ENCODE results near the gene SLC4A2. TPM values are rescaled to one million over a fixed set of nuclear protein-coding genes. Genes with fewer than 3 reads are reported as not detected.

The SLC4A2 gene
- total RNA-seq, 6 experiments from 2014 or later = 74.0 to 140 (median 106) TPM

DNA sequence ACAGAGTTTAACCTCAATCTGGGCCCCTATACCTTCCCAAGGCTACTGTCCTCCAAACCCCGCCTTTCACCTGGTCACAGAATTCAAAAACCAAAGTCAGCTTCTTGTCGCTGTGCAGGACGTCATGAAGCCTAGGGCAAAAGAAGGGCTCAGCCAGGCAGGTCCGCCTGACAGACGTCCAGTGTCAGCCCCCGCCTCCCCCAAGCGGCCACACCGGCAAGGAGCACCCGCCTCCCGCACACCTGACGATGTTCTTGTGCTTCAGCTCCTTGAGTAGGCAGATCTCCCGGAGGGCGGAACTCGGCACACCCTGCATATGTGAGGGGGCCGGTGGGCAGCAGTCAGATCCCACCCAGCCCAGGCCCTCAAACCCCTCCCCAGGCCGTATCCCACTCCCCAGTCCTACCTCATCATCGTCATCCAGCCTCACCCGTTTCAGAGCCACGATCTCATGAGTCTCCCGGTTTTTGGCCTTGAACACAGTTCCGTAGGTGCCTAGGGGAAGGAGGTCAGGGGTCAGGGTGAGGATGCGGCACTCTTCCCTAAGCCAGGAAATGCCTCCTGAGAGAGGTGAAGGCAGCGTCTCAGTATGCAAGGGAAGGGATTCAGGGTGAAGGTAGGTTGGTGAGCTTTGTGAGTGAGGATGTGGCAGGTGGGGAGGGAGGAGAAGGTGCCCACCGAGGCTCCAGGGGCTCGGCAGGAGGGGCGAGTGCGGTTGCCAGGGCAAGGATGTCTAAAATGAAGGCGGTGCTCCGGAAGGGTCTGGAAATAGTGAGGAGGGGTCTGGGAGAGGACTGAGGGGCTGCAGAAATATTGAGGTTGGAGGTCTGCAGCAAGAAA, 2.5 kb upstream of the SLC4A2 start:
- Histone ChIP-seq H3K27me3 (no peaks in the 10 kb centered on the region), H3K9me3 (no peaks in the 10 kb centered on the region), H3K4me3 (peak overlapping the region; percentile 72 to 92 (median 79)), H3K36me3 (no peaks in the 10 kb centered on the region), H3K4me1 (peaks cover 0 to 31% (median 11%) of the 10 kb centered on the region in 4 donors), H3K27ac (no peak overlapping the region)
- TF ChIP-seq, protein P1, sequence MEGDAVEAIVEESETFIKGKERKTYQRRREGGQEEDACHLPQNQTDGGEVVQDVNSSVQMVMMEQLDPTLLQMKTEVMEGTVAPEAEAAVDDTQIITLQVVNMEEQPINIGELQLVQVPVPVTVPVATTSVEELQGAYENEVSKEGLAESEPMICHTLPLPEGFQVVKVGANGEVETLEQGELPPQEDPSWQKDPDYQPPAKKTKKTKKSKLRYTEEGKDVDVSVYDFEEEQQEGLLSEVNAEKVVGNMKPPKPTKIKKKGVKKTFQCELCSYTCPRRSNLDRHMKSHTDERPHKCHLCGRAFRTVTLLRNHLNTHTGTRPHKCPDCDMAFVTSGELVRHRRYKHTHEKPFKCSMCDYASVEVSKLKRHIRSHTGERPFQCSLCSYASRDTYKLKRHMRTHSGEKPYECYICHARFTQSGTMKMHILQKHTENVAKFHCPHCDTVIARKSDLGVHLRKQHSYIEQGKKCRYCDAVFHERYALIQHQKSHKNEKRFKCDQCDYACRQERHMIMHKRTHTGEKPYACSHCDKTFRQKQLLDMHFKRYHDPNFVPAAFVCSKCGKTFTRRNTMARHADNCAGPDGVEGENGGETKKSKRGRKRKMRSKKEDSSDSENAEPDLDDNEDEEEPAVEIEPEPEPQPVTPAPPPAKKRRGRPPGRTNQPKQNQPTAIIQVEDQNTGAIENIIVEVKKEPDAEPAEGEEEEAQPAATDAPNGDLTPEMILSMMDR (IDR thresholded peaks at IDR 0.05) = no peak
- TF ChIP-seq POLR2A (IDR thresholded peaks at IDR 0.05) = no peak
- peak in 1 of 3 donors; percentile 39 for DNase-seq
- ATAC-seq = no peak
- intact Hi-C loops (cut with DNase I) = no loop called here
- WGBS (ENCODE audit: insufficient coverage, low coverage, low lambda C conversion rate, missing lambda C conversion rate) = 22% methylated on average over 19 of the region's 29 CpGs

- WGBS (ENCODE audit: insufficient coverage, low coverage, low lambda C conversion rate, missing lambda C conversion rate) = 0% methylated on average over 29 of the region's 30 CpGs
- DNase-seq = no peak
- ATAC-seq = no peak
- Histone ChIP-seq H3K27ac (peak within 1 kb of the TSS; percentile 89 to 96 (median 94)), H3K4me1 (peaks cover 0 to 34% (median 13%) of the 10 kb centered on the region in 4 donors), H3K27me3 (no peaks in the 10 kb centered on the region), H3K4me3 (peak within 1 kb of the TSS; percentile 72 to 92 (median 87)), H3K36me3 (no peaks in the 10 kb centered on the region), H3K9me3 (no peaks in the 10 kb centered on the region)
- intact Hi-C loops (cut with DNase I) = no loop called here
- TF ChIP-seq, protein P1 (IDR thresholded peaks at IDR 0.05) = no peak
- no peak for TF ChIP-seq POLR2A (IDR thresholded peaks at IDR 0.05)
Observed at GRCh38 chr7:151057506-151057988, 1.8 kb upstream of the SLC4A2 start, which contains the start of gene CDK5. CDK5 (minus strand) TSS chr7:151057897; CDS start chr7:151057848, 49 bp downstream.

DNA sequence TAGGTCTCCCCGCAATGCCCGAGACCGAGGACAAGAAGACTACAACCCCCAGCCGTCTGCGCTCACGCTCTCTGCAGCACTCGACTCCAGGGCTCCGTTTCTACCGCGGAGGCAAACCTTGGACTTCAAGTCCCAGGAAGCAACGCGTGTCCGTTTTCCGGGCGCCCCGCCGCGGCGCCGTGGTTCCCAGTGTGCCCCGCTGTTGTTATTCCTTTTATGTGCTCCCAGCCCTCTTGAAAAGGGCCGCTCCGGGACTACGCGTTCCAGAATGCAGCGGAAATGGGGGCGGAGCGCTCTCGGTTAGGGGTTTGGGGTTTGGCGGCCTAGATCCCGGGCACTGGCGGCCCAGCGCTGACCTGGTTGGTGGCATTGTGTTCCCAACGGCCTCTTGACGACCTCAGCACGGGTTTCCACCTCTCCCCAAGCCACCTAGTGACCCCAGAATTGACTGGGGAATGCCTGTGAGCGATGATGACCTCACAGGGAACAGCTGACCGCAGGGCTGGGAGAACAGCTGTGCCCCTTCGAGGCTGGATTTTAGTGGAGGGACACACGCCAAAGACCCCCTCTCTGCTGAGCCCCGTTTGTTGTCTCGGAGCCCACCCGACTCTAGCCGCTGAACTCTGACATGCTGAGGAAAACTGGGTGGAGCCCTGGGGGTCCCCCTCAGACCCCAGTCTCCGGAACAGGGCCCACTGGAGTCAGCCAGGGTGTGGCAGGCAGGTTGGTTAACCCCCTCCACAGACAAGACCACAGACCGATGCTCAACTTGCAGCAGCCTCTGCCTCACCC, 1.2 kb upstream of the SLC4A2 start:
- ATAC-seq = peak; percentile 79 to 89 (median 83)
- H3K4me3 ChIP-seq = peak overlapping the region; percentile 72 to 92 (median 87)
- H3K27me3 ChIP-seq = no peaks in the 10 kb centered on the region
- H3K36me3 ChIP-seq = no peaks in the 10 kb centered on the region
- TF ChIP-seq, protein P1 (IDR thresholded peaks at IDR 0.05) = no peak
- peak; percentile 79 for TF ChIP-seq POLR2A (IDR thresholded peaks at IDR 0.05)
- DNase-seq = peak; percentile 99
- H3K27ac ChIP-seq = peak overlapping the region; percentile 89 to 96 (median 94)
- intact Hi-C loops (cut with DNase I) = no loop called here
- no peaks in the 10 kb centered on the region for H3K9me3 ChIP-seq
- peaks cover 0 to 34% (median 13%) of the 10 kb centered on the region in 4 donors for H3K4me1 ChIP-seq
- WGBS (ENCODE audit: insufficient coverage, low coverage, low lambda C conversion rate, missing lambda C conversion rate) = 0% methylated on average over 10 of the region's 46 CpGs

DNA sequence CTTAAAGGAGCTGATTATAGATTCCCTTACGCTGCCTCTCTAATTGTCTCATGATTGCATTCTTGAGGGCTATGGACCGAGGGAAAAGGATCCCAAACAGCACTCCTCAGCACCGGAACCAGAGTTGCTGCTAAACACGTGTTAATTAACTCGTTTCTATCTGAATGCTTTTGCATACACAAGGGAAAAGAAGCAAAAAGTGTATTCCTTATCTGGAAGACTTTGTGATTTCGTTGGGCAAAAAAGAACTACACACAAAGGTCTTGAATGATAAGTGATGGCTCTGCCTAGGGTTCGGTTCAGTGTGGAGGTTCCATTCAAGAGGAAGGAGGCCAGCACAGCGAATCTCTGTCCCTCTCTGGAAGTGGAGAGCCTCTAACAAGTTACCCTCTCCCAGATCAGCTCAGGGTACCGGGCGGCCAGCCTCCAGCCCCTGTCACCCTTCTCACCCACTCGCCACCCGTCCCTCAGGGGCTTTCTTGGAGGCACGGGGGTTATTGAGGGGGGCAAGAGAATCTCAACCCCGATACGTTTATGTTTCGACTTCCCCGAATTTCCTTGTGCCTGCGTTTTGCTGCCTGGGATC, 515 bp upstream of the SLC4A2 start:
- TF ChIP-seq POLR2A (IDR thresholded peaks at IDR 0.05) = no peak
- TF ChIP-seq, protein P1 (IDR thresholded peaks at IDR 0.05) = no peak
- DNase-seq (no peak), ATAC-seq (no peak)
- Histone ChIP-seq H3K4me3 (peak overlapping the region; percentile 85 to 92 (median 87)), H3K27me3 (no peaks in the 10 kb centered on the region), H3K9me3 (no peaks in the 10 kb centered on the region), H3K36me3 (no peaks in the 10 kb centered on the region), H3K4me1 (peaks cover 0 to 40% (median 16%) of the 10 kb centered on the region in 4 donors), H3K27ac (peak overlapping the region; percentile 89 to 96 (median 94))
- intact Hi-C loops (cut with DNase I) = no loop called here
- 3% methylated on average over 14 of the region's 18 CpGs for WGBS (ENCODE audit: insufficient coverage, low coverage, low lambda C conversion rate, missing lambda C conversion rate)

Data from right lobe of liver (tissue), 6 donors.